Fibroblast of skin of left biceps (primary cell): ENCODE results near the gene FIG4.
"Not testable (repeated sequence)": the region's sequence is repeated elsewhere in the genome, so short reads cannot be mapped to it uniquely, and the experiment has no call there.

Source experiments
- DNase-seq, 2 experiments: peaks; one replicate each; pipeline ENCODE4 v3.0.0-alpha.2; 2013; ENCODE audit warnings: low read depth in 2 of 2

Gene FIG4

GRCh38 chr6:109760208-109760607 is 69.1 kb downstream of the FIG4 start:
- no peak for DNase-seq

- DNase-seq = no peak
Measured at GRCh38 chr6:109762166-109762565, 71.1 kb downstream of the FIG4 start.

GRCh38 chr6:109762769-109763441 is 71.8 kb downstream of the FIG4 start:
- no peak for DNase-seq

- no peak for DNase-seq
Measured at GRCh38 chr6:109766167-109766566, 75.1 kb downstream of the FIG4 start.

GRCh38 chr6:109767961-109768360 is 76.9 kb downstream of the FIG4 start:
- no peak for DNase-seq

GRCh38 chr6:109768485-109768884 is 77.4 kb downstream of the FIG4 start:
- no peak for DNase-seq

- no peak for DNase-seq
Measured at GRCh38 chr6:109769213-109769612, 78.1 kb downstream of the FIG4 start.

GRCh38 chr6:109770047-109770446 is 79.0 kb downstream of the FIG4 start:
- DNase-seq = no peak

GRCh38 chr6:109770779-109771178 is 79.7 kb downstream of the FIG4 start:
- no peak for DNase-seq

GRCh38 chr6:109771939-109772755 is 81.1 kb downstream of the FIG4 start:
- not testable (repeated sequence) for DNase-seq

- peak; percentile 42 to 54 for DNase-seq
Measured at GRCh38 chr6:109772883-109773431, 81.9 kb downstream of the FIG4 start.

GRCh38 chr6:109781001-109781400 is 89.9 kb downstream of the FIG4 start:
- no peak for DNase-seq

- no peak for DNase-seq
Measured at GRCh38 chr6:109782491-109782999, 91.4 kb downstream of the FIG4 start.

- no peak for DNase-seq
Measured at GRCh38 chr6:109783250-109783986, 92.3 kb downstream of the FIG4 start.

- DNase-seq = no peak
Measured at GRCh38 chr6:109787312-109787711, 96.2 kb downstream of the FIG4 start.

GRCh38 chr6:109788687-109789086 is 97.6 kb downstream of the FIG4 start:
- no peak for DNase-seq

GRCh38 chr6:109790131-109790530 is 99.0 kb downstream of the FIG4 start:
- DNase-seq = peak in 1 of 2 experiments; percentile 45

GRCh38 chr6:109791301-109791700 is 100.2 kb downstream of the FIG4 start:
- DNase-seq = no peak

GRCh38 chr6:109793021-109793420 is 101.9 kb downstream of the FIG4 start:
- DNase-seq = no peak

GRCh38 chr6:109793792-109794191 is 102.7 kb downstream of the FIG4 start:
- peak; percentile 86 for DNase-seq

- DNase-seq = peak; percentile 47 to 54
Measured at GRCh38 chr6:109794201-109794923, 103.3 kb downstream of the FIG4 start.
